ENCODE measurements around the gene F13A1.

- TF ChIP-seq, protein P1, sequence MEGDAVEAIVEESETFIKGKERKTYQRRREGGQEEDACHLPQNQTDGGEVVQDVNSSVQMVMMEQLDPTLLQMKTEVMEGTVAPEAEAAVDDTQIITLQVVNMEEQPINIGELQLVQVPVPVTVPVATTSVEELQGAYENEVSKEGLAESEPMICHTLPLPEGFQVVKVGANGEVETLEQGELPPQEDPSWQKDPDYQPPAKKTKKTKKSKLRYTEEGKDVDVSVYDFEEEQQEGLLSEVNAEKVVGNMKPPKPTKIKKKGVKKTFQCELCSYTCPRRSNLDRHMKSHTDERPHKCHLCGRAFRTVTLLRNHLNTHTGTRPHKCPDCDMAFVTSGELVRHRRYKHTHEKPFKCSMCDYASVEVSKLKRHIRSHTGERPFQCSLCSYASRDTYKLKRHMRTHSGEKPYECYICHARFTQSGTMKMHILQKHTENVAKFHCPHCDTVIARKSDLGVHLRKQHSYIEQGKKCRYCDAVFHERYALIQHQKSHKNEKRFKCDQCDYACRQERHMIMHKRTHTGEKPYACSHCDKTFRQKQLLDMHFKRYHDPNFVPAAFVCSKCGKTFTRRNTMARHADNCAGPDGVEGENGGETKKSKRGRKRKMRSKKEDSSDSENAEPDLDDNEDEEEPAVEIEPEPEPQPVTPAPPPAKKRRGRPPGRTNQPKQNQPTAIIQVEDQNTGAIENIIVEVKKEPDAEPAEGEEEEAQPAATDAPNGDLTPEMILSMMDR (IDR thresholded peaks at IDR 0.05): no peak
- TF ChIP-seq POLR2AphosphoS5 (IDR thresholded peaks at IDR 0.05) (no peak), EP300 (IDR thresholded peaks at IDR 0.05) (no peak), POLR2A (IDR thresholded peaks at IDR 0.05) (no peak)
These were observed 73.9 kb downstream of the F13A1 start for GRCh38 chr6:6246544-6246943.

Measured in gastroesophageal sphincter (tissue), 3 donors.